Stimulated activated naive CD8-positive, alpha-beta T cell treated with anti-CD3 and anti-CD28 coated beads, Interleukin-15, Interleukin-2, amounts not matched to agents 100 ng/mL and 50 ng/mL, for 24 hours (primary cell): ENCODE data around the gene BDH1.

Experiments used
- H3K27ac Mint-ChIP-seq: one replicate; pipeline ENCODE4 v1.8.0; 2021; ENCODE audit warnings: mild to moderate bottlenecking, mixed read lengths
- H3K27me3 Mint-ChIP-seq: one replicate; pipeline ENCODE4 v1.8.0; 2021; ENCODE audit warnings: mixed read lengths
- H3K36me3 Mint-ChIP-seq: one replicate; pipeline ENCODE4 v1.8.0; 2021; ENCODE audit warnings: low read depth, mixed read lengths
- H3K4me1 Mint-ChIP-seq: one replicate; pipeline ENCODE4 v1.8.0; 2021; ENCODE audit warnings: low read depth, mixed read lengths
- H3K4me3 Mint-ChIP-seq: one replicate; pipeline ENCODE4 v1.8.0; 2021; ENCODE audit warnings: mild to moderate bottlenecking, mixed read lengths
- H3K9me3 Mint-ChIP-seq: one replicate; pipeline ENCODE4 v1.8.0; 2021; ENCODE audit warnings: mixed read lengths

The BDH1 gene

DNA sequence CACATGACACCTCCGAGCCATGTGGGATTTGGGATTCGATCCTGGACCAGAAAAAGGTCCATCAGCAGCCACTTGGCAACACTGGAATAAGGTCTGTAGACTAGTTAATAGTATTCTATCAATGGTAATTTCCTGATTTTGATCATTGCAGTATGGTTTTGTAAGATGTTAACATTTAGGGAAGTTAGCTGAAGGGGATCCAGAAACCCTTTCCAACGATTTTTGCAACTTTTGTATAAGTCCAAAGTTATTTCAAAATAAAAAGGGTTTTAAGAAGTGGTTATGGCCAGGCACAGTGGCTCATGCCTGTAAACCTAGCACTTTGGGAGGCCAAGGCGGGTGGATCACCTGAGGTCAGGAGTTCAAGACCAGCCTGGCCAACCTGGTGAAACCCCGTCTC lies 10.2 kb downstream of the BDH1 start:
- H3K27me3 Mint-ChIP-seq: no peaks in the 10 kb centered on the region
- no peak overlapping the region for H3K4me3 Mint-ChIP-seq
- no peaks in the 10 kb centered on the region for H3K9me3 Mint-ChIP-seq
- no peaks in the 10 kb centered on the region for H3K4me1 Mint-ChIP-seq
- no peak overlapping the region for H3K27ac Mint-ChIP-seq
- H3K36me3 Mint-ChIP-seq: peaks cover 34% of the 10 kb centered on the region

DNA sequence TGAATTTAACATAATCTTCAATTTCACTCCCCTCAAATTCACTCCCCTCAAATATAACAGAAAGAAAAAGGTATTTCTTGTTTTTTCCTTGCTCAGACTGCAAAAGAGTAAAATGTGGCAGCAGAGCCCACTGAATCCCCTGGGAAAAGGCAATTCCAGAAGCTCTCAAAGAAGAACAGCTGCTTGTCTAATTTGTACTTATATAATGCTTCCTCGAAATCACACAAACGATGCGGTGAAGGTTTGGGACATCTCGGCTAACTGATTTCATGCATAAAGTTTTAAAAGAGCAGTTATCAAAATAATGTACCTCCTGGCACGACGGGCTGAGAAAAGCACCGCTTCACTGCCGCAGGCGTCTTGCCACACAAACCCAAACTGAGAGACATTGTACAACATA lies 10.7 kb downstream of the BDH1 start:
- Mint-ChIP-seq H3K4me3 (no peak overlapping the region), H3K9me3 (no peaks in the 10 kb centered on the region), H3K4me1 (no peaks in the 10 kb centered on the region), H3K27ac (peak overlapping the region; percentile 7), H3K27me3 (no peaks in the 10 kb centered on the region), H3K36me3 (peaks cover 37% of the 10 kb centered on the region)

GRCh38 chr3:197542741-197543454 lies 12.9 kb downstream of the BDH1 start:
- no peak overlapping the region for H3K27ac Mint-ChIP-seq
- peaks cover 48% of the 10 kb centered on the region for H3K36me3 Mint-ChIP-seq
- peaks cover 4% of the 10 kb centered on the region for H3K4me1 Mint-ChIP-seq
- H3K4me3 Mint-ChIP-seq: no peak overlapping the region
- no peaks in the 10 kb centered on the region for H3K27me3 Mint-ChIP-seq
- H3K9me3 Mint-ChIP-seq: no peaks in the 10 kb centered on the region

DNA sequence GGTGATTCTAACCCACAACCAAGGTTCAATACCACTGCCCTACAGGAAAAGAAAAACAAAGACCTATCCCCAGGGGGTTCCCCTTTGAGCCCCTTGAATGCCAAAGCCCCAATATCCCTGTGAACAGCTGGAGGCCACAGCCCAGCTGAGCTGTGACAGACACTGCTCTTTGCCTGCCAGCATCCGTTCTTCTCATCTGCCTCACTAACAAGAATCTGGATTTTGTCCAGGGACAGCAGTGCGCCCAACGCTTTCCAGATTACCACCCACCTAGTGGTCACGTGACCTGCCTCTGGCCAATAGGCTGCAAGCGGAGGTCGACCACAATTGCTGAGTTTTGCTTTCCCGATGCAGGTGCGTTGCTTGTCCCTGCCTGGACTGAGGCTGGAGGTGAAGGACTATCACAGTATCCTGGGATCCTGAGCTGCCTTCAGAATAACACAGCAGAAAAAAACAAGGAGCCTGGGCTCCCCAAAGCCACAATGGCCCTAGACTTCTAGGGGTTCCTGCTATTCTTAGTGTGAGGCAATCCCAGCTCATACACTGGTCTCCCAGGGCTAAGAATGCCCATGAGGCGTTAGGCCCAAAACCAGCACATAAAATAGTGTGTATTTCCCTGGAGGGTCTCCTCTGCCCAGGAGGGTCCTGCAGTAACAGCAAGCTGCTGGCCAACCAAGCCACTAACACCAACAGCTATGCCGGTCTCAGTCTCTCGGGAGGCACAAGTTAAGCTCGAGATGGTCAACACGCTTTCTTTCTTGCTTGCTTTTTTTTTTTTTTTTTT lies 13.8 kb downstream of the BDH1 start:
- H3K9me3 Mint-ChIP-seq: no peaks in the 10 kb centered on the region
- H3K4me1 Mint-ChIP-seq: peaks cover 4% of the 10 kb centered on the region
- peaks cover 56% of the 10 kb centered on the region for H3K36me3 Mint-ChIP-seq
- H3K4me3 Mint-ChIP-seq: no peak overlapping the region
- H3K27ac Mint-ChIP-seq: no peak overlapping the region
- H3K27me3 Mint-ChIP-seq: no peaks in the 10 kb centered on the region

DNA sequence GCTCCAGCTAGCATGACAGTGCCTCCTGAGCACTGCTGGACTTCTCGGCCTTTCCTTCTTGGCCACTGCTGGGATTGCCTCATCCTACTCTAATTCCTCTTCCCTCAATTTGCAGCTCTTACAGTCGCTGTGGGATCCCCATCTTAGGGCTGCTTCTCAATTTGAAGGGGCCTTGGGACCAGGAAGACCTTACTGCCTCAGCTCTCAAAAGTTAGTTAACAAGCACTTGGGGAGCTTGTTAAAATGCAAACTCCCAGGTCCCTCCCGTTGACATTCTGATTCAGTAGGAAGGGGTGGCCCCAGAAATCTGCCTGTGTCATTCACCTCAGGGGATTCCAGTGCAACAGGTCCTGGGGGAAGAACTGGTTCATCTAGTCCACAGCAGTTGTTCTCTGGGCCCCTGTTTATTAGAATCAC lies 14.8 kb downstream of the BDH1 start:
- Mint-ChIP-seq H3K27ac (no peak overlapping the region), H3K4me3 (no peak overlapping the region), H3K9me3 (no peaks in the 10 kb centered on the region), H3K36me3 (peaks cover 54% of the 10 kb centered on the region), H3K4me1 (peaks cover 4% of the 10 kb centered on the region), H3K27me3 (no peaks in the 10 kb centered on the region)

- Mint-ChIP-seq H3K27me3 (no peaks in the 10 kb centered on the region), H3K9me3 (no peaks in the 10 kb centered on the region), H3K27ac (peak overlapping the region; percentile 6), H3K4me1 (peaks cover 4% of the 10 kb centered on the region), H3K4me3 (no peak overlapping the region), H3K36me3 (peaks cover 51% of the 10 kb centered on the region)
These were observed 16.1 kb downstream of the BDH1 start for GRCh38 chr3:197539651-197540051.

DNA sequence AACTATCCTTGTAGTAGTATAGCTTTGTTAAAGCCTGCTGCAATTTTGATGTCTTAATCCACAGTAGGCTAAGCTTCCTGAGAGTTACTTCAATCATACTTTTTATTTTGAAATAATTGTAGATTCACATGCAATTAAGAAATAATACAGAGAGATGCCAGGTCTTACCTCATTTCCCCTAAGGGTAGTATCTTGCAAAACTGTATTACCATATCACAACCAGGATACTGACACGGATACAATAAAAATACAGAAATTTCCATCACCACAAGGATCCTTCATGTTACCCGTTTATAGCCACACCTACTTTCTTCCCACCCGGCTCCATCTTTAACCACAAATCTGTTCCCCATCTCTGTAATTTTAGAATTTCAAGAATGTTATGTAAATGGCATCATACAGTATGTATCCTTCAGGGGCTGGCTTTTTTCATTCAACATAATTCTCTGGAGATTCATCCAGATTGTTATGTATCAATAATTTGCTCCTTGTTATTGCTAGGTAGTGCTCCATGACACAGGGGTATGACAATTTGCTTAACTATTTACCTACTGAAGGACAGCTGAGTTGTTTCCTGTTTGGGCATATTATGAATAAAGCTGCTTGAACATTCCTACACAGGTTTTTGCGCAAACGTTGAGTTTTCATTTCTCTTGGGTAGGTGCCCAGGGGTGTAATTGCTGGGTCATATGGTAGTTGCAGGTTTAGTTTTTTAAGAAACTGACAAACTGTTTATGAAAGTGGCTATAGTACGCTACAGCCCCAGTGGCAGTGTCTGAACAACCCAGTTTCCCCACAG lies 21.6 kb downstream of the BDH1 start:
- H3K27me3 Mint-ChIP-seq: no peaks in the 10 kb centered on the region
- H3K36me3 Mint-ChIP-seq: peaks cover 37% of the 10 kb centered on the region
- H3K4me1 Mint-ChIP-seq: no peaks in the 10 kb centered on the region
- no peak overlapping the region for H3K4me3 Mint-ChIP-seq
- H3K27ac Mint-ChIP-seq: no peak overlapping the region
- H3K9me3 Mint-ChIP-seq: no peaks in the 10 kb centered on the region

DNA sequence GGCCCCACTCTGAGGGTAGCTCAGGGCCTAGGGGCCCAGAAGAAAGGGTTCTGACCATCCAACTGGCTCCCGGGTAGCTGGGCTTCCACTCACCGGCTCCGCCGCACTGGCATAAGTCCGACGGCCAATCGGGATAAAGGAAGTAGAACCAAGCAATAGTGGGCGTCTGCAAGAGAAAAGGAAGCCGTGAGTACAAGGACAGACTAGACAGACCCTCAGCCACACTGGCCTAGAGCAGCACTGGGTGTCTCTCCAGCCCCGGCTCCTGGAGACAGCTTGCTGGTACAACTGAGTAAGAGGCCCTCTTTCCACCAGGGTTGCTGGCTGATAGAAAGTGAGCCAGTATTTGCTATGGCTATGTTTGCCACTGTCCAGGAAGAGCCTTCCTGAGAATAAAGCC lies 22.4 kb downstream of the BDH1 start:
- peaks cover 36% of the 10 kb centered on the region for H3K36me3 Mint-ChIP-seq
- no peaks in the 10 kb centered on the region for H3K27me3 Mint-ChIP-seq
- no peak overlapping the region for H3K4me3 Mint-ChIP-seq
- H3K27ac Mint-ChIP-seq: no peak overlapping the region
- H3K9me3 Mint-ChIP-seq: no peaks in the 10 kb centered on the region
- H3K4me1 Mint-ChIP-seq: no peaks in the 10 kb centered on the region

- H3K4me1 Mint-ChIP-seq: no peaks in the 10 kb centered on the region
- no peak overlapping the region for H3K27ac Mint-ChIP-seq
- H3K36me3 Mint-ChIP-seq: peaks cover 40% of the 10 kb centered on the region
- H3K4me3 Mint-ChIP-seq: no peak overlapping the region
- H3K27me3 Mint-ChIP-seq: no peaks in the 10 kb centered on the region
- no peaks in the 10 kb centered on the region for H3K9me3 Mint-ChIP-seq
These were observed 23.4 kb downstream of the BDH1 start for GRCh38 chr3:197532388-197532787.

DNA sequence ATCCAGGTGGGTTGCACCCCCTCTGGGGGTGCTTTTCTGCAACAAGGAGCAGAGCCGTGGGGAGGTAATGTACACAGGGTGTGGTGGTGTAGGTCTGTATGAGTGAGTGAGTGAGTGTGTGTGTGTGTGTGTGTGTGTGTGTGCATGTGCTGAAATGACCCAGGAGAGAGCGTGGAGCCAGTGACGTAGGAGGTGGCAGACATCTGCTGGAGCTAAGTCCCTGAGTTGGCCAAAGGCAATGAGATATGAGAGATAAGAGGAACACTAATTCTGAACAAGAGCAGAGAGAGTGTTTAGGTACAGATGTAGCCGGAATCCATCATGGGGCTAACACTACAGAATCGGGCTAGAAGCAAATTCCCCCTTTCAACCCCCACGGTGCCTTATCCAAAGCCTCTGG lies 27.6 kb downstream of the BDH1 start:
- H3K4me1 Mint-ChIP-seq: no peaks in the 10 kb centered on the region
- H3K4me3 Mint-ChIP-seq: no peak overlapping the region
- no peaks in the 10 kb centered on the region for H3K27me3 Mint-ChIP-seq
- H3K9me3 Mint-ChIP-seq: no peaks in the 10 kb centered on the region
- peaks cover 46% of the 10 kb centered on the region for H3K36me3 Mint-ChIP-seq
- no peak overlapping the region for H3K27ac Mint-ChIP-seq

- peaks cover 50% of the 10 kb centered on the region for H3K36me3 Mint-ChIP-seq
- H3K4me3 Mint-ChIP-seq: no peak overlapping the region
- H3K27ac Mint-ChIP-seq: no peak overlapping the region
- H3K27me3 Mint-ChIP-seq: no peaks in the 10 kb centered on the region
- no peaks in the 10 kb centered on the region for H3K4me1 Mint-ChIP-seq
- H3K9me3 Mint-ChIP-seq: no peaks in the 10 kb centered on the region
These were observed 28.2 kb downstream of the BDH1 start for GRCh38 chr3:197527569-197527968.

GRCh38 chr3:197525706-197526105 lies 30.1 kb downstream of the BDH1 start:
- H3K4me1 Mint-ChIP-seq: no peaks in the 10 kb centered on the region
- H3K4me3 Mint-ChIP-seq: no peak overlapping the region
- H3K27me3 Mint-ChIP-seq: no peaks in the 10 kb centered on the region
- peaks cover 48% of the 10 kb centered on the region for H3K36me3 Mint-ChIP-seq
- H3K27ac Mint-ChIP-seq: no peak overlapping the region
- H3K9me3 Mint-ChIP-seq: no peaks in the 10 kb centered on the region

DNA sequence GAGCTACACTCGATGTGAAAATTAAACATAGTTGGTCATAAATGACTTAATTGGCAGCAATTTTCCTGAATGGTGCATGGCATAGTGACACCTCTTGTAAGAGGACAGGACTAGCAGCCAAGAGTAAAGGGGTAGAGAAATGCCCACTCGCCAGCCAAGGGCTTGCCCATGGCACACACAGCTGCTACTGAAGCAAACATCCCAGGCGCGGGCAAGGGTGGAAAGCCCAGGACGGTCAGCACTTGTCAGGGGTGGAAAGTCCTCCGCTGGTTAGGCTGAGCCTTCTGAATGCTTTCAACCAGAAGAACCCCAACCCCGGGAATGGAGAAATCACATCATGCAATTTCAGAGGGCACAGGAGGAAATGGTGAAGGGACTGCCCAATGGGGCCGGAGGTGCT lies 31.6 kb downstream of the BDH1 start:
- Mint-ChIP-seq H3K27me3 (no peaks in the 10 kb centered on the region), H3K36me3 (peaks cover 47% of the 10 kb centered on the region), H3K27ac (no peak overlapping the region), H3K4me3 (no peak overlapping the region), H3K9me3 (no peaks in the 10 kb centered on the region), H3K4me1 (peaks cover 1% of the 10 kb centered on the region)

- H3K27ac Mint-ChIP-seq: peak overlapping the region; percentile 19
- H3K4me3 Mint-ChIP-seq: no peak overlapping the region
- peaks cover 49% of the 10 kb centered on the region for H3K36me3 Mint-ChIP-seq
- peaks cover 4% of the 10 kb centered on the region for H3K4me1 Mint-ChIP-seq
- H3K27me3 Mint-ChIP-seq: no peaks in the 10 kb centered on the region
- no peaks in the 10 kb centered on the region for H3K9me3 Mint-ChIP-seq
These were observed 32.2 kb downstream of the BDH1 start for GRCh38 chr3:197523526-197523925.

DNA sequence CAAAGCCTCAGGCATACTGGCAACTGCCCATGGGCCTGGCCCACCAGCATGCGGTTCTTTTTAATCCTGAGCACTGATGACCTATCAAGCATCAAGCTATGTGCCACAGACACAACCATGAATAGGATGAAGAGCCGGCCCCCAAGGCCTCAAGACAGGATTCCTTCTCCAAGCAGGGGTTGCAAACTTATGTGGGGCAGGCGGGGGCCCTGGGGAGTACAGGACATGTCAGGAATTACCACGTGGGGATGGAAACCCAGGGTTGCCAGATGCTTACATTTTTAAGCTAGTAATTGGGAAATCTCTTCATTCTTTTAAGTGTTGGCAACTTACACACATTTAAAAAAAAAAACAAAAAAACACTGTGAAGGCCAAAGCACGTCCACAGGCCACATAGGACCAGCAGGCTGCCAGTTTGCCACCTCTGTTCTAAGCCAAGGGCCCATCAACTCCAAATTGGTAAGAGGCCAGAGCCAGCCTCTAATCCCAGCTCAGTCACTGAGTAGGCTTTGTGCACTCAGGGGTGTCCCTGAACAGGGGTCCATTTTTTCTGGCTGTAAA lies 32.8 kb downstream of the BDH1 start:
- H3K27me3 Mint-ChIP-seq: no peaks in the 10 kb centered on the region
- H3K36me3 Mint-ChIP-seq: peaks cover 44% of the 10 kb centered on the region
- peaks cover 4% of the 10 kb centered on the region for H3K4me1 Mint-ChIP-seq
- peak overlapping the region; percentile 19 for H3K27ac Mint-ChIP-seq
- H3K9me3 Mint-ChIP-seq: no peaks in the 10 kb centered on the region
- H3K4me3 Mint-ChIP-seq: no peak overlapping the region
